ENCODE data around the gene ZNF334.

Gene ZNF334

GRCh38 chr20:46484954-46485353 is 28.4 kb downstream of the ZNF334 start:
- DNase-seq: no peak

DNA sequence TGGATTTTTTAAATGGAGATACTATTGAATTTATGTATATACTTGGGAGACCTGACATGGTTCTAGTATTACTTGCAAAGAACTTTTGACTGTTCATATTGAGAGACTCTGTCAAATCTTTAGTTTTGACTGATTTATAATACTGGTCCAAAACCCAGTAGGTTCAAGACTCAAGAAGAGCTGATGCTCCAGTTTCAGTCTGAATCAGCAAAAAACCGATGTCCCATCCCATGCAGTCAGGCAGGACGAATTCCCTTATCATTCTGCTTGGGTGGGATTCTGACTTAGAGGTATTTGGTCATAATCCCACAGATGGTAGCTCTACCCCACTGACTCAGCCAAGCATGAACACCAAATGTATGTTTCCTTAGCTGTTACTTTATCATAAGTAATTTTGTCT is 29.5 kb downstream of the ZNF334 start:
- DNase-seq: no peak

- DNase-seq: no peak
Observed at GRCh38 chr20:46482864-46483263, 30.5 kb downstream of the ZNF334 start.

- DNase-seq: no peak
Observed at GRCh38 chr20:46477640-46478039, 35.7 kb downstream of the ZNF334 start.

GRCh38 chr20:46477225-46477624 is 36.1 kb downstream of the ZNF334 start:
- DNase-seq: no peak

- DNase-seq: no peak
Observed at GRCh38 chr20:46468508-46468907, 44.9 kb downstream of the ZNF334 start.

DNA sequence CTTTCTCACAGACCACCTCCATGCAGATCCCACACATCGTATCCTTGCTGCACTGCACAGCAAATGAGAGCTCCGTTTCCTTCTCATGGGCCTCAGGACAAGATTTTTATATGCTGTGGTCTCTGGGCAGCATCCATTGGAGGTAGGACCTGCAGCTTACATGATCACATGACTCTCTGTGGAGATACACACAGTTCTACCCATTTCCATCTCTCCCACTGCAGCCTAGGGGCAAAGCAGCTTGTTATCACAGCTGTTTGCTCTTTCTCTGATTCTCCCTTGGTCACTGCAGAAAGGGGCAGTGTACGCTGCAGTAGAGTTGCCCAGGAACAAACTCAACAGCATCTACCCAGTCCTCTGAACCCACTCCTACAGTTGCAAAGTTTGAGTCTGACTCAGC is 48.9 kb downstream of the ZNF334 start:
- DNase-seq: no peak

DNA sequence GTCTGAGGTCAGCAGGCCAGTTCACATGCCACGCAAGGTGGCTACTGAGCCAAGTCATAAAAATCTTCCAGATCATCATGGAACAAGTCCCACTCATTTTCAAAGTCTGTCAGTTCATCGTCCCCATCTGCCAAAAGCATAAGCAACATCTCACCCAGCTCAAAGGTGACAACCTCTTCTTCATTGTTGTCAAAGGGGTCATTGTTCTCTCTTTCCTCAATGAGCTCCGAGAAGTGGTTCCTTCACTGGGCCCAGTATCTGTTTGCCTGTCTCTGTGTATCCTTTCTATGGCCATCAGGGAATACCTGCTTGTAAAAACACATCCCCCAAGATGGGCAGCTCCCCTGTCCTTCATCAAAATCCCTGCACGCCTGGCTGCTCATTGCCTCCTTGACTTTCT is 49.5 kb downstream of the ZNF334 start:
- no peak for DNase-seq

- no peak for DNase-seq
Observed at GRCh38 chr20:46461808-46462207, 51.6 kb downstream of the ZNF334 start.

- peak; percentile 13 for DNase-seq
Observed at GRCh38 chr20:46458866-46459750, 54.3 kb downstream of the ZNF334 start.

GRCh38 chr20:46456255-46457028 is 56.9 kb downstream of the ZNF334 start:
- no peak for DNase-seq

GRCh38 chr20:46455729-46456128 is 57.6 kb downstream of the ZNF334 start:
- no peak for DNase-seq
